HEK293T (cell line): ENCODE measurements around the gene CYP1B1.

Source experiments
- ELF4 ChIP-seq: fragments of 450-650 bp; IDR thresholded peaks from 2 replicates; pipeline ENCODE4 v1.6.1; 2017; ENCODE audit warnings: antibody characterized with exemption
- FOXA1 ChIP-seq: fragments of 450-650 bp; IDR thresholded peaks from 2 replicates; pipeline ENCODE4 v1.6.1; 2016; ENCODE audit warnings: mild to moderate bottlenecking
- FOXM1 ChIP-seq: fragments of 450-650 bp; IDR thresholded peaks from 2 replicates; pipeline ENCODE4 v1.6.1; 2017; ENCODE audit warnings: mild to moderate bottlenecking, borderline replicate concordance
- HDGF ChIP-seq: fragments of 450-650 bp; IDR thresholded peaks from 2 replicates; pipeline ENCODE4 v1.6.1; 2017; ENCODE audit warnings: antibody characterized with exemption, borderline replicate concordance
- L3MBTL2 ChIP-seq: fragments of 450-650 bp; conservative IDR thresholded peaks from 2 replicates; pipeline ENCODE4 v1.6.1; 2016; ENCODE audit warnings: mild to moderate bottlenecking
- PKNOX1 ChIP-seq: fragments of 450-650 bp; IDR thresholded peaks from 2 replicates; pipeline ENCODE4 v1.6.1; 2016
- SUZ12 ChIP-seq: fragments of 450-650 bp; IDR thresholded peaks from 2 replicates; pipeline ENCODE4 v1.6.1; 2016; ENCODE audit warnings: mild to moderate bottlenecking
- TARDBP ChIP-seq: fragments of 450-650 bp; IDR thresholded peaks from 2 replicates; pipeline ENCODE4 v1.6.1; 2016
- ZNF384 ChIP-seq: fragments of 450-650 bp; IDR thresholded peaks from 2 replicates; pipeline ENCODE4 v1.6.1; 2016

- TF ChIP-seq L3MBTL2 (no peak), FOXM1 (no peak), ELF4 (no peak), FOXA1 (no peak), ZNF384 (no peak), HDGF (no peak), SUZ12 (no peak), TARDBP (no peak), PKNOX1 (no peak)
Measured at GRCh38 chr2:38091760-38092159, 15.8 kb upstream of the CYP1B1 start.
